ENCODE results near the gene MDGA2.

- TF ChIP-seq CTCF (IDR thresholded peaks at IDR 0.05): no peak
- TF ChIP-seq POLR2A (IDR thresholded peaks at IDR 0.05): no peak
Observed at GRCh38 chr14:47665337-47666134, 9.9 kb downstream of the MDGA2 start.

All from heart left ventricle (tissue), 13 donors.